Cardiac septum (tissue), 1 donor: ENCODE measurements around the gene ADARB2. TPM values are rescaled to one million over a fixed set of nuclear protein-coding genes. Genes with fewer than 3 reads are reported as not detected.

Experiments used
- DNase-seq: peaks from one replicate; pipeline ENCODE4 v3.0.0-alpha.2; 2020; ENCODE audit warnings: low spot score
- intact Hi-C: fragments of 100-400 bp; cut with DNase I; formaldehyde crosslinking; loops from one replicate; pipeline ENCODE4 v1.14.0; 2022
- total RNA-seq: library from RNA; stranded (reverse); fragmentation: NEBNext Ultra II Directional; extraction: Animal tissue kit (Norgen Biotek cat#: 25700); gene quantifications from one replicate; pipeline ENCODE4 v1.2.1, GENCODE V29; 2021
- donor health status: DM: no; HTN: no; CAD: no.

Gene ADARB2
- total RNA-seq, 1 donor from 2014 or later = not detected

DNA sequence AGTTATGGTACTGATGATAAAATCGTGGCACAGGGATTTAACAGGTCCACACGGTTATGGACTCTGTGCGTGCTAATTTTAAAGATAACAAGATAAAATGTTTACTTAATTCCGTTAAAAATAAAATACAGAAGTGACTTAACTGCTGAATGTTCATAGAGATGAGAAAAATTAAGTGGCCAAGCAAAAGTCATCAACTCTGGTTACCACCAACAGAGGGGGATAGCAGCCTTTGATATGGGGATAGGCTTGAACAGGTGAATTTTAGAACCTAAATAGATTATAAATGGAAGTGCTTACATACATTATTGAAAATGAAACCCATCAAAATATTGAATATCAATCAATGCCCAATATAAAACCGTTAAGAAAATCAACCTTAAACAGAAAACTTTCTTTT is 436.2 kb downstream of the ADARB2 start:
- DNase-seq = no peak
- intact Hi-C loops = no loop called here

DNA sequence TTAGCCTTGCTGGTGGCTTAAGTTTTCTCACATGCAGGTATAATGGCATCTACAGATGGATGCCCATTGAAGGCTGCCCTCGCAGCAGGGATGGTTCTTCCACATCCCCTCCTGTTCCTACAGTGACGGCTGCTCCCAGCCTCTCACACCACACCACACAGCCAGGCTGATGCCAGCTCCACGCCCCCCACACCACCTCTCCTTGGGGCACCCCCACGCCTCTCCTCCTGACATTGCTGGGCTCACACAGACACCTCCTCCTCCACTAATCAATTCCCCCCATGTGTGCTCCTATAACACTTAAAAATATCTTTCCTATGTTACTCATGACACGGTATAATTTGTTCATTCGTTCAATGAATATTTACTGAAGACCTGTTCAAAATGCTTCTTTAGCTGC is 437.1 kb downstream of the ADARB2 start:
- intact Hi-C loops = no loop called here
- no peak for DNase-seq

DNA sequence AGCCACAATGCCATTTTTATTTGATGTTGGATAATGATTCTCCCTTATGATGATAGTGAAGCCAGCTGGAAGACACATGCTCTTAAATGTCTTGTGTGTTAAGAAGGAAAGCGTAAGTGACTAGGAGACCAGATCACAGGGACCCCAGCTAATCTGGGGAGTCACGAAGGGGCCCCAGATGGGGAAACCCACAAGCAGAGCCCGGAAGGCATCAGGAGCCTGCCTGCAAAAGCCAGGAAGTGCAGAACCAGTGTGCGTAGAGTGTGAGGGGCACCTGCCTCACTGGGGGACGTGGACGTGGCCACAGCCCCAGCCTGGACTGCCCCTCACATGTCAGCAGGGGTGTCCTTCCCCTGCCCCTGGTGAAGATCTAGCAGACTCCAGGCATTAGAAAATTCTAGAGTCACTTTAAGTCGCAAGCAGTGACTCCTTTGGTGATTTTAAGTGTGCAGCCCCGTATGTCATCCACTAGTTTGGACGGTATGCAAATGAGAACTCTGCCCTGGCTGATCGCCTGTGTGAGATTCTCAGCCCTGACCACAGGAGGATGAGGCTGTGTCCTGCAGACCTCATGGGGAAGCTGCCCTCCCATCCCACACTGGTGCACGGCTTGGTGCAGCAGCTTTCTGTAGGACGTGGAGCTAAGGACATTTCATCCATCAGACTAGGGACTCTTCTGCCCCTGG is 438.1 kb downstream of the ADARB2 start:
- no peak for DNase-seq
- intact Hi-C loops = no loop called here

DNA sequence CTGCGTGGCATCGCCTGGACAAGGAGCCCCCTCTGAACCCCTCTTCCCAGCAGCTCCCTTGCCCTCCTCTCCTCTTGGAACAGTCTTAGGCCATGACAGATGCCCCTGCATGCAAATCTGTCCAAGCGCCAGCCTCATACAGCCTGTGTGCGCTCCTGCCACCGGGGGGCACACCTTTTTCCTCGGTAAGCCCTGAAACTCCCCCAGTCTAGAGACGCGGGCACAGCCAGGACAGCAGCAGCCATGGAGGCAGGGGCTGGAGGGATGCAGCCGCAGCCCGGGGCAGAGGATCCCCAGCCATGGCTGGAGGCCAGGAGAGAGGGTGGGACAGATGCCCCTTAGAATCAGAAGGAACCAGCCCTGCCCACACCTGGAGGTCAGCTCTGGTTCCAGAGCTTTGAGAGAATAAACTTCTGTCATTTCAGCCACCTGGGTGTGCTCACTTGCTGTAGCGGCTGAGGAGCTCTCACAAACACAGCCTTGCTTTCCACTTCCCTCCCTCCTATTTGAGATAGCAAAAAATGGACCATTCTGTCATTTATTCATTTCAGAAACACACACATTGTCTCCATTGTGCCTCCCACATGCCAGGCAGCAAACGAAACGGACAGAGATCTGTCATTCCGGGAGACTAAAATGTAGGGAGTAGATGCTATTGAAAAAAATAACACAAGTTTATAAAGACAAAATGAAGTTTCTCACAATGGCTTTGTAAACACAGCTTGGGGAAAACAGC is 439.6 kb downstream of the ADARB2 start:
- intact Hi-C loops = no loop called here
- no peak for DNase-seq

DNA sequence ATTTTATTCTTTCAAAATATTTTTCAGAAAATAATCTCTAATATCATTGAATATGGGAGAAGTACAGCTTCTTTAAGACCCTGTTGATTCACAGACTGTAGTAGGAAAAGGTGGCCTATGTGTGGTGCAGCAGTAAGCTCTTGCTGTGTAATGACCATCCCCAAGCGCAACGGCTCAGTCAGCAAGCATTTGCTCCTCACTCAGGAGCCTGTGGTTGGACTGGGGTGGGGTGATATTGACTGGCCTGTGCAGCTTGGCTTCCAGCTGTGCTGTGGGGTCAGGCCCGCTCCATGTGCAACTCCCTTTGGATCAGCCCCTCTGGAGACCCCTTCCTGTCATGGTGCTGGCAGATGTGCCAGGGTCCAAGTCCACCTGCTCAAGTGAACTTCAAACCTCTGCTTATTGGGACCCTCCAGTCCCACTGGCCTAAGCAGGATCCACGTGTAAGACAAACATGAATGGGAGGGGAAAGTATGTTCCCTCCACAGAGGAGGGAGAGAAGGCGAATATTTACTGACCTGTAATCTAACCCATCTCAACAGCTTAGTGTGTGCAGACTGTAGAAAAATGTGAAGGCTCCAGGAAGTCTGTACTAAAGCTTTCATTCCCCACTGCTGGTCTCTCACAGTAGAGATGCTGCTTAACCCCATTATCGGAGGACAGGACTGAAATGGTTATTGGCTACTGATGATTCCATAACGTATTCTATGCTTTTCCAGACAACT is 441.4 kb downstream of the ADARB2 start:
- DNase-seq = no peak
- intact Hi-C loops = no loop called here

DNA sequence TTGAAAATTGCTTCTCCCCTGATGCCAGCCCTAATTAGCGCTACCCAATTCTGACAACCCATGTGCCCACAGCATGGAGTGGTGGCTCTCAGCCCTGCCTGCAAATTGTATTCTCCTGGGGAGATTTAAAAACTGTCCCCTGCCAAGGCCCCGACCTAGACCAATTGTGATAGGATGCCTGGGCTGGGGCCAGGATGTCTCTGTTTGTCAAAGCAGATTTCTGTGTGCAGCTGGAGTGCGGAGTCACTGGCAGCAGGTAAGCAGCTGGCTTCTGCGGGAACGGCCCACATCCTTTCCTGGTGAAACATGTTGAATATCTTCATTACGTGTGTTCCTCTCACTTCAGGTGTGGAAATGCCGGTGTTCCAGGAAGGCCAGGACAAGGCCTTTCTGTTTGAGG is 442.6 kb downstream of the ADARB2 start:
- intact Hi-C loops = no loop called here
- DNase-seq = no peak

DNA sequence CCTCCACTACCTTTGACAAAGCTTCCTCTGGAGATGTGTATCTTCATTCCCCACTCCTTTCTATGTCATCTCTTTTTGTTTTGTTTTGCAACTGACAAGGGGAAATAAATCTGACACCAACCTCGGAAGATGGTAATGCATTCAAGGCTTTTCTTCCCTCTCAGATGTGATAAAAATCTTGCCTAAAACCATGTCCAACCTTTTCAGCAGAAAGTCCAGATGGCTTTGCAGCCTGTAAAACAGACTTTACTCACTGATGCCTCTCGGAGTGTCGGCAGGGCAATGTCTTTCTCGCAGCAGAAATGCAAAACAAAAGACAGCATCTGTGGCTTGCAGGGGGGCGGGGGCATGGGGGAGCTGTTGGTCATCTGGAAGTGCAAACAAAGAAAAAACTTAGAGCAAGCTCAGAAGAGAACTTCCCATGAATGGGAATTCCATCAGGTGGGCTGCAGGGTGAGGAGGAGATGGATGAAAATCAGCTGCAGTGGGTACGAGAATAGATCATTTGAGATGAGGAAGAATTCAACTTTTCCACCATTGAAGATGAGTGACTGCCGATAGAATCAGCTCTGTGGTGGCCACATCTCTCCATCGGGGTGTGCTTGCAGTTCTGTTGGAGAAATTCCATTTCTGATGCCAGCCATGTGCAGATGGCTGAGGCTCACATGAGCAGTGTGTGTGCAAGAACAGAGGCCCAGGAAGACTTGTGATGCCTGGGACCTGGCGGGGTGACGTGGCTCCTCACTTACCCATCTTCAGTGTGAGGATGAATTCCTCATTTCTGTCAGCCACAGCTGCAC is 443.5 kb downstream of the ADARB2 start:
- no peak for DNase-seq
- intact Hi-C loops = no loop called here

DNA sequence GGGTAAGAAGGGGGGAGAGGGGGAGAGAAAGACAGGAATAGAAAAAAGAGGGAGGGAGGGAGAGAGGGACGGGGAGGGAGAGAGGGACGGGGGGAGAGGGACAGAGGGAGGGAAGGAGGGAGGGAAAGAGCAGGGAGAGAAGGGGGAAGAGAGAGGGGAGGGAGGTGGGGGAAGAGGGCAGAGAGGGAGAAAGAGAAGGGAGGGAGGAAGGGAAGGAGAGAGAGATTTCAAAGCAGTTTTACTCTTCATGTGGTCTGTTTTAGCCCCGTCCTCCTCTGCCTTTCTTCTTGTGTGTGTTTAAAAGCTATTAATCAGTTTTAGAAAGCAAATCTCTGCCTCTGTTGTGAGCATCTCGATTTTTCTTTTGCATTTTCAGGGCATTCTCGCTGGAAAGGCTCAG is 444.2 kb downstream of the ADARB2 start:
- no peak for DNase-seq
- intact Hi-C loops = no loop called here

- intact Hi-C loops = no loop called here
- DNase-seq = no peak
These were observed 444.7 kb downstream of the ADARB2 start for GRCh38 chr10:1292611-1293031.

- intact Hi-C loops = no loop called here
These were observed 445.9 kb downstream of the ADARB2 start for GRCh38 chr10:1291178-1292090.

DNA sequence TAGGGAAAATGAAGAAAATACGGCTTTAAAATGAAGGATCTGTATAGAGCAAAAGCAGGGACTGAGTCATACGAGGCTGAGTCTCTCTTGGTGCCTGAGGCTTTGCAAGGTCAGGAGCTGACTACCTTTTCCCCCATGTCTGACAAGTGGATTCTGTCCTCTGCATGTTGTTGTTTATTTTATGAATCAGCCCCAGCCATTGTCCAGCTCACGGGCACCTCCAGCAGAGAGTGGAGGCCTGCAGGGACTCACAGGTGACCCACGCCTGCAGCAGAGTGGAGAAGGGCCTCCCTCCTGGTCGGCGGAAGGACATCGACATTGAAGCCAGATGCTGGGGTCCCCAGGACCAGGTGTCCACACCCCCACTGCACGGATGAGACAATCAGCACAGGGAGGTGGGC is 447.3 kb downstream of the ADARB2 start:
- intact Hi-C loops = no loop called here
- peak; percentile 39 for DNase-seq

More at GRCh38 chr10:1291178-1292090, 445.9 kb downstream of the ADARB2 start:
- DNase-seq = no peak

GRCh38 chr10:1289591-1289990 is 447.7 kb downstream of the ADARB2 start:
- DNase-seq = peak; percentile 51
- intact Hi-C loops = no loop called here

DNA sequence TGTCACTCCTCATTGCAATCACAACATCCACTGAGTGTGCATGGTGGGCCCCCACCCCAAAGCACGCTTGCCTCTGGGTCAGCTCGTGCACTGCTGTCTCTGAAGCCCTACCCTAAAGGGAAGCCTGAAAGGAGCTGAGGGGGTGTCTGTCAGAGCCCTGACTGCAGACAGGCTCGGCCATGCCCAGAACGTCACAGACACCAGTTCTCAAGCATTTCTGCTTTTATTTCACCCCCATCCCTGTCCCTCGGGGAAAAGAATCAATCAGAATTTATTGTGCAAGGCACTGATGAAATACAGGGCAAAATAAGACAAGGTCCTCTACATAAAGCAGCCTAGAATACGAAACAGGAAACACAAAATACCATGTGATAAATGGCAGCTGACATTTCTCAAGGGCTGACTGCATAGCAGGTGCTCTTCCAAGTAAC is 449.3 kb downstream of the ADARB2 start:
- no peak for DNase-seq
- intact Hi-C loops = no loop called here

GRCh38 chr10:1287487-1287886 is 449.8 kb downstream of the ADARB2 start:
- intact Hi-C loops = no loop called here
- no peak for DNase-seq

GRCh38 chr10:1284076-1284475 is 453.2 kb downstream of the ADARB2 start:
- DNase-seq = no peak

DNA sequence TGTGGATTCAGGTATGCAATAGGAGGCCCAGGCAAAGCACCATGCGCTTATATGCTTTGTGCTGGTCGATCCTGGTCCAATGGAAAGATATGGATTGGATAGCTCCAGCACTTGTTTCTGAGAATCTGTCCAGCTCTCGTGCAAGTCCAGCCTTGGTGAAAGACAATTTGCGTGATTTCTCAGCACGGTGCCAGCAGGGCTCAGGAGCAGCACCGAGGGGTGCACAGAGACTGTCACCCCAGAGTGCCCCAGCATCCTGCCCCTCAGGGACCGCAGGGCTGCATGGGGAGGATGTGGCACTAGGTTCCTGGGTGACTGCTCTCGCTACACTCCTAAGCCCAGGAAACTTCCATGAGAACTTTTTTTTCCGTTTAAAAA is 455.9 kb downstream of the ADARB2 start:
- intact Hi-C loops = no loop called here
- no peak for DNase-seq

More at GRCh38 chr10:1284076-1284475, 453.2 kb downstream of the ADARB2 start:
- intact Hi-C loops = no loop called here

GRCh38 chr10:1280466-1281404 is 456.6 kb downstream of the ADARB2 start:
- no peak for DNase-seq
- intact Hi-C loops = no loop called here

GRCh38 chr10:1278306-1278705 is 459.0 kb downstream of the ADARB2 start:
- intact Hi-C loops = no loop called here
- DNase-seq = no peak
